HT1080 (cell line): ENCODE results near the gene IGSF11. TPM values are rescaled to one million over a fixed set of nuclear protein-coding genes. Genes with fewer than 3 reads are reported as not detected.

ENCODE experiments used
- DNase-seq: peaks from one replicate; pipeline ENCODE4 v3.0.0-alpha.2; 2015; ENCODE audit warnings: low read depth
- polyA plus RNA-seq, 2 experiments: library from polyadenylated mRNA; depleted of rRNA; stranded (reverse); fragments of >200 nt; gene quantifications; 2 replicates each; pipeline ENCODE4 v1.2.3, GENCODE V29; 2015
- total RNA-seq: library from RNA; depleted of rRNA; stranded (reverse); fragments of >200 nt; shearing (Covaris generic); gene quantifications from 2 replicates; pipeline ENCODE4 v1.2.3, GENCODE V29; 2014; rRNA removed

Gene IGSF11, protein sequence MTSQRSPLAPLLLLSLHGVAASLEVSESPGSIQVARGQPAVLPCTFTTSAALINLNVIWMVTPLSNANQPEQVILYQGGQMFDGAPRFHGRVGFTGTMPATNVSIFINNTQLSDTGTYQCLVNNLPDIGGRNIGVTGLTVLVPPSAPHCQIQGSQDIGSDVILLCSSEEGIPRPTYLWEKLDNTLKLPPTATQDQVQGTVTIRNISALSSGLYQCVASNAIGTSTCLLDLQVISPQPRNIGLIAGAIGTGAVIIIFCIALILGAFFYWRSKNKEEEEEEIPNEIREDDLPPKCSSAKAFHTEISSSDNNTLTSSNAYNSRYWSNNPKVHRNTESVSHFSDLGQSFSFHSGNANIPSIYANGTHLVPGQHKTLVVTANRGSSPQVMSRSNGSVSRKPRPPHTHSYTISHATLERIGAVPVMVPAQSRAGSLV
- total RNA-seq: not detected in 2 replicates
- 0.02 and 0.05 TPM in 2 replicates for polyA plus RNA-seq (2015; cell fraction: cytosol; rRNA removed)
- polyA plus RNA-seq (2015; cell fraction: nucleus; rRNA removed): 0.06 TPM in 1 of 2 replicates, not detected in the other

DNA sequence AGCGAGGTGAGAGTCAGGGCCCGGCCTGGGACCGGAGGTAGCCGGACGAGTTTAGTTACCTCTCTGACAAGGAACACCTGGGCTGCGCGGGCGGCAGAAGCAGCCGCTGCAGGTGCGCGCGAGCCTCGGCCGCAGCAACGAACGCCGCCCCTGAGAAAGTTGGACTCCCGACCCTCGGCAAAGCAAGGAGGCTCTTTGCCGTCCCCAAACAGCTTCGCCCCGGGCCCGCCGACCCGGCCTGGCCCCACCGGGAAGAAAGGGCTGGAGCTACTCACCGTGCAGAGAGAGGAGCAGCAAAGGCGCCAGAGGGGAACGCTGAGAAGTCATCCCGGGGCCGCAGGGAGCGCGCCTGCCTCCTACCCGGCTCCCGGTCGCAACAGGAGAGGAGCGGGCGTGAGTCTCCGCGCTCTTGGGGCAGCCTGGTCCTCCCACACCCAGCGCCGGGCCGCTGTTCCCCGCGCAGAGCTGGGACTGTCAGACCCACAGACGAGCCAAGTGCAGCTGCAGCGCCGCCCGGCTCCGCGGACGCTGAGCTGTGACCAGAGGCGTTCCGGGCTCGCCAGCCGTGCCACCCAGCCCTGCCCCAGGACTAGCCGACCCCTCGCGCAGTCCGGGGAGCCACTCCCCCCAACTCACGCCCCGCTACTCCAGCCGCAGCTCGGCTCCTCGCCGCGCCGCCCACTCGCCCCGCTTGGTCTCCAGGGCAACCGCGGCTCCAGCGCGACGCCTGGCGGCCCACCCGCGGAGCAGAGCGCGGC lies at the start of gene IGSF11:
IGSF11 (minus strand) TSS at position 591 of the 758 bp plus-strand sequence; CDS start at position 327, 264 bp downstream.
- DNase-seq: peak; percentile 52

- DNase-seq: no peak
Observed at GRCh38 chr3:119080364-119080763, 45.7 kb upstream of the IGSF11 start.

DNA sequence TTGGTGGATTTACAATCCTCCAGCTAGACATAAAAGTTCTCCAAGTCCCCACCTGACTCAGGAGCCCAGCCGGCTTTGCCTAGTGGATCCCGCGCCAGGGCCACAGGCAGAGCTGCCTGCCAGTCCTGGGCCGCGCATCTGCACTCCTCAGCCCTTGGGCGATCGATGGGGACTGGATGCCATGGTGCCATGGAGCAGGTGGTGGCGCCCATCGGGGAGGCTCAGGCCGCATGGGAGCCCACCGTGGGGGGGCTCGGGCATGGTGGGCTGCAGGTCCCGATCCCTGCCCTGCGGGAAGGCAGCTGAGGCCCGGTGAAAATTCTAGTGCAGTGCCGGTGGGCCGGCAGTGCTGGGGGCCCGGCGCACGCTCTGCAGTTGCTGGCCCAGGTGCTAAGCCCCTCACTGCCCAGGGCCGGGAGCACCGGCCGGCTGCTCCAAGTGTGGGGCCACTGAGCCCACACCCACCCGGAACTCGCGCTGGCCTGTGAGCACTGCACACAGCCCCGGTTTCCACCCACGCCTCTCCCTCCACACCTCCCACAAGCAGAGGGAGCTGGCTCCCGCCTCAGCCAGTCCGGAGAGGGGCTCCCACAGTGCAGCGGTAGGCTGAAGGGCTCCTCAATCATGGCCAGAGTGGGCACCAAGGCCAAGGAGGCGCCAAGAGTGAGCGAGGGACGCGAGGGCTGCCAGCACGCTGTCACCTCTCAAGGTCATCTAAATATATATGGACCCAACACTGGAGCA lies 38.8 kb upstream of the IGSF11 start:
- no peak for DNase-seq

- DNase-seq: peak; percentile 30
Observed at GRCh38 chr3:119072451-119072850, 37.8 kb upstream of the IGSF11 start.

- DNase-seq: no peak
Observed at GRCh38 chr3:119069725-119070124, 35.1 kb upstream of the IGSF11 start.

- no peak for DNase-seq
Observed at GRCh38 chr3:119063471-119063870, 28.8 kb upstream of the IGSF11 start.

GRCh38 chr3:119062892-119063291 lies 28.2 kb upstream of the IGSF11 start:
- DNase-seq: no peak

- DNase-seq: no peak
Observed at GRCh38 chr3:119044593-119044992, 9.9 kb upstream of the IGSF11 start.

DNA sequence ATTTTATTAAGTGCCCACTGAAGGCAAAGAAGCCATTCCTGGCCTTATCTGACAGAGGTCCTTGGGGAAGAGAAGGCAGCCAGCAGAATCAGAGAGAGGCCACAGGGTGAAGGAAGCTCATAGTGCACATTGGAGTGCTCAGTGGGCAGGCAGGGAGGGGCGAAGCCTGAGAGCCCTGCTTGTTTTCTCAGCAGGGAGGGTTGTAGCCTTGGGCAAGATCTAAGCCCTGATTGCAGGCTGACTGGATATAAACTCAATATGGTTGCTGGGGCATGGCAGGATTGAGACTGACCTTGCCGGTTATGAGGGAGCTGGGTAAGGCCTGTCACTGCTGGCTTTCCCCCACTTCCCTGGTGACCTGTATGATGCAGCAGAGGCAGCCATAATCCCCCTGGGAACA lies 7.5 kb upstream of the IGSF11 start:
- no peak for DNase-seq

- DNase-seq: no peak
Observed at GRCh38 chr3:119035014-119035346, 334 bp upstream of the IGSF11 start.

DNA sequence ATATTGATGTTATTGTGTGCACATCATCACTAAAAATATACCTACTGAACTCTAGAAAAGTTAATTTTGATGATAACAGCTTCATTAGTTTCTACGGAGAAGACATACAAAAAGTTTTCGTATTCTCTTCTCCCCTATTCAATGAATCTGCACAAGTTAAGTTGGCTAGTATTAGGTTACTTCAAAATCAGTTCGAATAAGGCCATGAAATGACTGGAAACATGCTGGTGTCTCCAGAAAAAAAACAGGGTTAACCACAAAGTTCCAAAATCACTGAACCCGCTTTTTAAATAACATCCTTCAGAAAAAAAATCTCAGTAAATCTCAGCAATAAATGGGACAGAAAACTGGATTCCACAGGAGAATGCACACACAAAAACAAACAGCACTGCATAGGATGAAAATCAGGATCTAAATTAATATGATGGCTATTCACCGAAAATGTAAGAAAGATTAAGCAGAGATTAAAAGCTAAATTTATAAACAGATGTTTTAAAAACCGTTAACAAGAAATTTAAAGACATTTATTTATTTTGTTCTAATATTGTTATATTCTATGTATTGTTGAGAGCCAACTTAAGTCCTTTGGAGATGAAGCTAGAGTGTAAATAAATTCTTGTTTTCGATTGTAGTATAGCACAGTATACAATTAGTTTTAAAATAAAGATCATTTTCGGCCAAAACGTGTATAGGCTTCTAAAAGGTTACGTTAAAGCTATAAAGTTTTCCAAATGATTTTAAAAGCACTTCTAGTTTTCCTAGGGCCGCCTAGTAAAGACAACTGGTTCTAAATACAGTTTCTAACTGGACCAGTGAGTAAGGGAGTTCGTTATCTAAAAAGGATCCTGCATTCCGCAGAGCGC lies 1.0 kb downstream of the IGSF11 start:
- no peak for DNase-seq

GRCh38 chr3:119025171-119025795 lies 9.4 kb downstream of the IGSF11 start:
- DNase-seq: peak; percentile 12

- DNase-seq: peak; percentile 6
Observed at GRCh38 chr3:119019767-119020518, 14.7 kb downstream of the IGSF11 start.

DNA sequence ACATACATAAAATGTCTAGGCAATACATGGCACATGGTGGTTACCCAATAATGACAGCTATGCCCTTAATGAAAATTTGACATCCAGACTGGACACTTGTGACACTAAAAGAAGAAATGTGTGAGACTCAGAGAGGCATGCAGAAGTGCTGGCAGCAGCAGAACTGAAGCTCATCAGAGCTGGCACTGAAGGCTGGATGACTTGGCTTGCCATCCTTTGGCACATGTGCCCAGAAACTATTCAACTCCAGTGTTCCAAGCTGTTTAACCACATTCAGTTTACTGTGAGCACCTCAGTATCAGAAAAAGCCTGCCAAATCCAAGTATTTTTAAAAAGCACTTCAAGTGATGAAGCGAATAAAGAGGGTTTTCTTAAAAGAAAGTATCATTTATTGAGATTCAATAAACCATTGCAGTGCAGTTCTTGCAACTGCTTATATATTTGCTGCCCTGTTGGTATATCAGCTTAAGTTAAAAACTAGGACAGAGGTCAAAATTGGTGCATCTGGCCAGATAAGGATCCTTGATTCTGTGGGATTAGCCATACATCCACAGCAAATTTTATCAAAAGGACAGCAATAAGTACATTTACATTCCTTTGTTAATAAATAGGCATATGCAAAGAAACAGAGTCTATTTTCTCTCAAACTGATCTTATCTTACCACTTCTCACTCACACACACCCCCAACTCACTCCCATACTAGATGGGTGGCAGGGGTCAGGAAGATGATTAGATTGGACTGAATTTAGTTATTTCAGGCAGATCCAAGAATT lies 15.8 kb downstream of the IGSF11 start:
- DNase-seq: no peak

GRCh38 chr3:119015942-119016341 lies 18.7 kb downstream of the IGSF11 start:
- no peak for DNase-seq

DNA sequence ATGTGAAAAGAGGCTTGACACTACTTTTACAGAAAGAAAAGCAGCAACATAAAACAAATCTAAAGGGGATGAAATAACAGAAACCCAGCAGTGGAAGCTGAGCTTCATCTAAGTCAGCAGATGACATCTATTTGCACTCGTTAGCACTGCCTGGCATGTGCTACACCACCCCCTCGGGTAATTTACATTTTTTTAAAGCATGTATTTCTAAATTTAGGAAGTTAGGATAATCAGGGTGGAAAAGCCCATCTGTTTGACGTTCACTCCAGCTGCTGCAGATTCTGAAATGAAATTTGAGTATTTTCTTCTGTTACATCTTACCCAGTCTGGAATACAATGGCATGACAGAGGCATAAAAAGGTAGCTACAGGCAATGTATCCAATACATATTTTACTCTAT lies 20.7 kb downstream of the IGSF11 start:
- DNase-seq: no peak

GRCh38 chr3:119011528-119011927 lies 23.1 kb downstream of the IGSF11 start:
- DNase-seq: no peak

- no peak for DNase-seq
Observed at GRCh38 chr3:118997190-118997589, 37.5 kb downstream of the IGSF11 start.

DNA sequence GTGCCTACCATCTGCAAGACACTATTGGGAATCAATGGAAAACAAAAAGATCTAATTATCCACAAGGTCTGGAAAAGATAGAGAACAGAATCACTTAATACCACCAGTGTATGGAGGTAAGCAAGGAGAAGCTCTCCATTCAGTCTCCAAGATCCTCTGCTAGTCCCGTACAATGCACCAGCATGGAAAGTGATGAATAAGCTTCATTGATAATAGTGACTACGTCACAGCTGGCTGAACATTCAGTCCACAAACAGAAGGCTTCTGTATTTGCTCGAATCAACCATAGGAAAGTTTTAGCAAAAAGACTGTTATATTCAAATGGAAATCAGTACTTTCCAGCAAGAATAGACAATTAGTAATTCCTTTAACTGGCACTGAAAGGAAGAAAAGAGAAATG lies 42.9 kb downstream of the IGSF11 start:
- no peak for DNase-seq
